Right kidney (tissue), 1 donor: Measurements from ENCODE around the gene MYO1B.

Source experiments
- DNase-seq: peaks from one replicate; pipeline ENCODE4 v3.0.0-alpha.2; 2016

The MYO1B gene

DNA sequence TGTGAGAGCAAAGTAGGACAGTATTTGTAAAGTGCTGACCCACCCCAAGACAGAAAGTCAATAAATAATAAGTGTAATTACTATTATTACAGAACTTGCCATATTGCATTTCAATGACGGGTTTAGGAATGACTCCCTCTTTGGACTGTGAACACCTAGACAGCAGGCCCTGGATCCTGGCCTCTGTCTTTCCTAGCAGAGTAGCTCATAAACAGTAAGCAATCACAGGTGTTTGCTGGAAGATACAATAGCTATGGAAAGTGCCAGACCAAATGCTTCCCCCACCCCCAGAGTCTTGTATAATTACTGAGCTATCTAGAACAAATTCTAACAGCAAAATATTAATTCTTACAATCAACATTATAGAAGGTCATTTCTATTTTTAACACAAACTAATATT is 20.1 kb upstream of the MYO1B start:
- DNase-seq, result no peak

GRCh38 chr2:191225690-191226089 is 19.5 kb upstream of the MYO1B start:
- DNase-seq, result no peak

DNA sequence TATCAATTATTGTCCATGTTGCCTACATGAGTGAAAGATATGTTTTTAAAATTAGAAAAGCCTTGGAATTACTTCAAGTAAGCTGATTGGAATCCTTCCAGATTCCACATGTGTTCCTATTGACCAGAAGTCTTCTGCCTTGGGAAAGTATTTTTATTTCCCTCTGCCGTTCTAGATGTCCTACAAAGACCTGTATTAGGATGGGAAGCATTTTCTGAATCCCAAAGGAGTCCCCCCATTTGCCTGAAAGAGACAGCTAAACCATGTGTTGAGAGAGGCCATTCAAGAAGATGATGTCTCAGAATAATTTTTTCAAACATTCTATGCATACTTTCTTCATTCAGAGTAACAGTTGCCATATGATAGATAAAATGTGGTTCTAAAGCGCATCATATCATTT is 19.0 kb upstream of the MYO1B start:
- no peak for DNase-seq

DNA sequence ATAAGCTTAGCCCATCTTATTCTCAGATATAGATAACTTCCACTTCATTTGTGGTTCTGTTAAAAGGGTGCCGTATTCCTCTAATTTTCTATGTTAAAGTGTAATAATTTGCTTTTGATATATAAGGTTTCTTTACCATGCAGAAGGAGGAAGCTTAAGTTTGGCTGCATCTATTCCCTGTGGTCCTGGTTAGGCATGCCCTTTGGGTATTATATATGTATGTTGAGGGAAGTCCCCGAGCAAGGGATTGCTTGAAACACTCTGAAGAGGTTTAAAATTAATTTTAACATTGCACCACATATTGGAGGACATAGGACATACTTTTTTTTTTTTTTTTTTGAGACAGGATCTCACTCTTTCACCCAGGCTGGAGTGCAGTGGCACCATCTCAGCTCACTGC is 16.9 kb upstream of the MYO1B start:
- DNase-seq, result no peak

DNA sequence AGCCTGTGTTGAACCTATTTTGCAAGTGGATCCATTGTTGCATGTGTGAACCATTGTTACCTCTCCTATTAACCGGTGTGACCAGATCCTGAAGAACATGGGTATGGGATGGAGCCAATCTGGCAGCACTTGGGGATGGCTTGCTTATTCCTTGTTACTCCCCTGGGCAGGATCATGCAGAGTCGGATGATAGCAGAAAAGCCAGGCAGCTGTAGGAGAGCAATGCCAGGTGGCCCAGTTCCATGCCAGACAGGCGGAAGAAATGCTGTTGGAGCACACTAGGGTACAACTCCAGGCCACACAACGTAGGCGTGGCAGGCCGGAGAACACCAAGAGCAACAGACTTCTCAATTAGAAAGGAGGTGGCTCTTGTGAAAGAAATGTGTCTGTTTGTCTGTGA is 16.3 kb upstream of the MYO1B start:
- DNase-seq, result no peak

DNA sequence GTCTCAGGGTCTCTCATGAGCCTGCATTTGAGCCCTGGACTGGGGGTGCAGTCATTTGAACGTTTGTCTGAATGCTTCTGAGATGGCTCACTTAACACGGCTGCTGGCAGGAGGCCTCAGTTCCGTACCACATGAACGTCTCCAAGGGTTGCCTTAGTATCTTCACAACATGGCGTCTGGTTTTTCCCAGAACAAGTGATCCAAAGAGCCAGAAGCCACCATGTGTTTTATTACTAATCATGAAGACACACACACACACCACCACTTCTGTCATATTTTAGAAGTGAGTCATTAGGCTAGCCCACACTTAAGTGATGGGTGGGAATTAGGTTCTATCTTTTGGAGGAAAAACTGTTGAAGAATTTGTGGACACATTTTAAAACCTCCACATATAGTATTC is 15.0 kb upstream of the MYO1B start:
- no peak for DNase-seq

DNA sequence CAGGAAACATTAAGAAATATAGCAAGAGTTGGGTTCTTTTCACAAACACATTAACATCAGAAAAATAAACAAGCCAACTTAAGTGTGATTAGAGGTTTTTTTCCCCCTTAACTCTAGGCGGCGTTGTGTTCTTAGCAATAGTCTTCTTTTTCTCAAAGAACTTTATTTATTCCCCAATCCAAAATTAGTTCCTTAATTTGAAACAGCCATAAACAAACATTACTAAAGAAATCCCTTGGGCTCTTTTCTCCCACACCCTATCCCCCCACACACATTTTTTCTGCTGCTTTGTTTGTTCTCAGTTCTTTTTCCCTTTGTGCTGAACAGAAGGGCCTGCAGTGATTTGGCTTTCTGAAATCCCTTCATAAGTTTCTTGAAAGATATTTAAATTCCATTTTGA is 13.2 kb upstream of the MYO1B start:
- peak; percentile 24 for DNase-seq

- DNase-seq, result no peak
Observed at GRCh38 chr2:191233533-191233932, 11.7 kb upstream of the MYO1B start.

- DNase-seq, result no peak
Observed at GRCh38 chr2:191234376-191234775, 10.8 kb upstream of the MYO1B start.

GRCh38 chr2:191240871-191241270 is 4.3 kb upstream of the MYO1B start:
- DNase-seq, result no peak

DNA sequence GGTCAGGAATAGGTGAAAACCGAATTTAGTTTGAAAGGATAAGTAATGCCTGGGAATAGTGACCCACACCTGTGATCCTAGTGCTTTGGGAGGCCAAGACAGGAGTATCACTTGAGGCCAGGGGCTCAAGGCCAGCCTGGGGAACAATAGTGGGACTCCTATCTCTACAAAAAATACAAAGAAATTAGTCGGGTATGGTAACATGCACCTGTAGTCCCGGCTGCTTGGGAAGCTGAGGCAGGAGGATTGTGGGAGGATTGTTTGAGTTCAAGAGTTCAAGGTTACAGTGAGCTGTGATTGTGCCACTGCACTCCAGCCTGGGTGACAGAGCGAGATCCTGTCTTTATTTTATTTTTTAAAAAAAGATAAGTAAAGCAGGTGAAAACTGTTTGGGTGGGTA is 3.8 kb upstream of the MYO1B start:
- DNase-seq, result no peak

DNA sequence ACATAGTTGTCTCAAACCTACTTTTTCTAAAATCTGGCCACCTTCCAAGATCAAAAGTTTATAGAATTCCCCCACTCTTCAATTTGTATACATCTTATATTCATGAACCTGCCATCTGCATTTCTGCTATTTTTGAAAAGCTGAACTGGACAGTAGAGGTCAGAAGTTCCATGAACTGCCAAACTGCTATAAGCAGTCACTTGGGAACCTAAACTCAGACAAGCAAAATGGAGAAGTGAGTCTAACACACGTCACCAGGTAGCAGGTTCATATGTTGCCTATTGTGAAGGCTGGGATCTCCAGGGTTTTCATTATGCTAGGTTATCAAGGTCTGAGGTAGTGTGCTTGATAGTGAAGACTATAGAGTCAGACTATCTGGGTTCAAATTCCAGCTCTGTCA is 2.0 kb upstream of the MYO1B start:
- DNase-seq, result no peak

DNA sequence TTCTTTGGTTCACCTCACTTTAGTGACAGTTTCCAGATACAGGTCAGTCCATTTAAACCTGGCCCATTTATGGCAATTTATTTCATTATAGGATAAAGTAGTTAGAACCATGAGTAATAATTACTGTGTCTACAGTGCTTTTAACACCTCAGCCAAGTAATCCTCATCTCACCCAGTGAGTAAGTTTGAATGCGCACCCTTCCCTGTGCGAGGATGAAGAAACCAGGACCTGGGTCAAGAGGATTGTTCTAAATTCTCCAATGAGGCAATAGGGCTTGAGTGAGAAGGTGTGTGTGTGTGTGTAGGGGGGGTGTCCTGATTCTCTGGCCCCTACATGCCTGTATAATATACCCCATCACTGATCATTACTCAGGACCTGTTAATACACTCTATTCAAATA is 854 bp upstream of the MYO1B start:
- no peak for DNase-seq

GRCh38 chr2:191245869-191246531 is 796 bp downstream of the MYO1B start:
- no peak for DNase-seq

- DNase-seq, result peak; percentile 44
Observed at GRCh38 chr2:191246820-191247380, 1.7 kb downstream of the MYO1B start.

GRCh38 chr2:191247381-191248057 is 2.3 kb downstream of the MYO1B start:
- no peak for DNase-seq

GRCh38 chr2:191249156-191249813 is 4.1 kb downstream of the MYO1B start:
- no peak for DNase-seq

GRCh38 chr2:191250400-191250799 is 5.2 kb downstream of the MYO1B start:
- no peak for DNase-seq

GRCh38 chr2:191250986-191251385 is 5.8 kb downstream of the MYO1B start:
- DNase-seq, result no peak

DNA sequence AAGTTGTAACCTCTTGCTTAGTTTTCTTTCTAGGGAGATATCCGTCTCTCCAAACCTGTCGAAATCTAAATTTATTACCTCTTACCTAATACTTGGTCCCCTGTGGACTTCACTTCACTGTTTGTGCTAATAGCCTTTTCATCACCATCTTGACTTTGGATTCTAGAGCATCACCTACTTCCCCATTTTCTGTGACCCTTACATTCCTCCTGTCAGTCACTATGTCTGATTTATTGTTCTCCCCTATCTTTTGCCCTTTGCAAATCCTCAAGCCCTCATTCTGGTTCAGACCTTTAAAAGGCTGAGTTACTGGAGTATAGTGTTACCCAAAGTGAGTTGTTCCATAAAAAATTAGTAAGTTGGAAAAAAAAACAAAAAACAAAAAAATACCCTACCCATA is 7.5 kb downstream of the MYO1B start:
- no peak for DNase-seq

DNA sequence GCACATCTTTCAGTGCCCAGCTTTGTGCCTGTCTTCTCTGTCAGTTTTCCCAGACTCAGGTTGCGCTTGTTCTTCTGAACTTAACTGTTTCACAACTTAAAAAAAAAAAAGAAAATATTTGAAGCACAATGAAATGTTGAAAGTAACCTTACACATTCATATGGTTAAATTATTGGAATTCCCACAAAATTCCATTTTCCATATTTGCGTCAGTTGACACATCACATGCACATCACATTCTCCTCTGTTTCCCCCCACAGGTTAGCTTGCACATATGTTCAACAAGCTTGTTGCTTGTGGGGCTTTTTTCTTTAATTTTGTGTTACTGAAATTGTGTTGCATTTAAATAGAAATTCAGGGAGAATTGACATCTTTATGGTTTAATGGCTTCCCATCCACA is 8.3 kb downstream of the MYO1B start:
- DNase-seq, result no peak

GRCh38 chr2:191255271-191255670 is 10.1 kb downstream of the MYO1B start:
- no peak for DNase-seq

- no peak for DNase-seq
Observed at GRCh38 chr2:191255756-191256312, 10.6 kb downstream of the MYO1B start.
